Fibroblast of pulmonary artery (primary cell): ENCODE measurements around the gene PRDM16.

Experiments
- DNase-seq: peaks from one replicate; pipeline ENCODE4 v3.0.0-alpha.2; 2010; ENCODE audit warnings: low read depth
- H3K4me3 ChIP-seq: replicated peaks from 2 replicates; pipeline ENCODE4 v1.5.1; 2011; ENCODE audit warnings: low read depth, mild to moderate bottlenecking, control low read depth, low read length, moderate library complexity
- TF ChIP-seq, protein P1 (sequence below): IDR thresholded peaks from 2 replicates; pipeline ENCODE4 v1.5.1; 2011; ENCODE audit warnings: mild to moderate bottlenecking, control low read depth, low read length, inconsistent platforms; ENCODE audit errors: missing control alignments

The PRDM16 gene

DNA sequence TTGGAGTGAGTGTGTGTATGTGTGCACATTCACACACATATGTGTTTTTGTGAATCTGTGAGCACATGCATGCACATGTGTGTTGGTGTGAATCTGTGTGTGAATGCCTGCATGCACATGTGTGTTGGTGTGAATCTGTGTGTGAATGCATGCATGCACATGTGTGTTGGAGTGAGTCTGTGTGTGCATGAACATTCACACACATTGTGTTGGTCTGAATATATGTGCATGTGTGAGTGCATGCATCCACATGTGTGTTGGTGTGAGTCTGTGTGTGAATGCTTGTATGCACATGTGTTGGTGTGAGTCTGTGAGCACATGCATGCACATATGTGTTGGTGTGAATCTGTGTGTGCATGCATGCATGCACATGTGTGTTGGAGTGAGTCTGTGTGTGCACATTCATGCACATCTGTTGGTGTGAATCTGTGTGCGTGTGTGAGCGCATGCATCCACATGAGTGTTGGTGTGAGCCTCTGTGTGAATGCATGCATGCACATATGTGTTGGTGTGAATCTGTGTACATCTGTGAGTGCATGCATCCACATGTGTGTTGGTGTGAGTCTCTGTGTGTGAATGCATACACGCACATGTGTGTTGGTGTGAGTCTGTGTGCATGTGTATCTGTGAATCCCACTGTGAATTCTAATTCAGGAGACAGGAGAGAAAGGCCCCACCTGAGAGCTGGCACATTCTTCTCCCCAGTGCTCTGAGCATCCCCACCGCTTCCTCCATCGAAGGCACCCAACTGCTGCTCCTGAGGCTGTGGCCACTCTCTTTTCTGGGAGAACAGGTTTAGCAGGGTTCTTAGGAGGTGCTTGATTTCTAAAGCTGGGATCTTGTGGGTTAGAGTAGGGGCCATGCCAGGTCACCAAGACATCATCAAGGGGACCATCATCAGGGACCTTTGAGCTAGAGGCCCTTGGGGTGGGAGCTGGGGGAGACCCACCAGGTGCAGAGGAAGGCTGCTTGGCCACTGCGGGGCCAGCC lies 267.9 kb downstream of the PRDM16 start:
- no peak for DNase-seq
- TF ChIP-seq, protein P1, sequence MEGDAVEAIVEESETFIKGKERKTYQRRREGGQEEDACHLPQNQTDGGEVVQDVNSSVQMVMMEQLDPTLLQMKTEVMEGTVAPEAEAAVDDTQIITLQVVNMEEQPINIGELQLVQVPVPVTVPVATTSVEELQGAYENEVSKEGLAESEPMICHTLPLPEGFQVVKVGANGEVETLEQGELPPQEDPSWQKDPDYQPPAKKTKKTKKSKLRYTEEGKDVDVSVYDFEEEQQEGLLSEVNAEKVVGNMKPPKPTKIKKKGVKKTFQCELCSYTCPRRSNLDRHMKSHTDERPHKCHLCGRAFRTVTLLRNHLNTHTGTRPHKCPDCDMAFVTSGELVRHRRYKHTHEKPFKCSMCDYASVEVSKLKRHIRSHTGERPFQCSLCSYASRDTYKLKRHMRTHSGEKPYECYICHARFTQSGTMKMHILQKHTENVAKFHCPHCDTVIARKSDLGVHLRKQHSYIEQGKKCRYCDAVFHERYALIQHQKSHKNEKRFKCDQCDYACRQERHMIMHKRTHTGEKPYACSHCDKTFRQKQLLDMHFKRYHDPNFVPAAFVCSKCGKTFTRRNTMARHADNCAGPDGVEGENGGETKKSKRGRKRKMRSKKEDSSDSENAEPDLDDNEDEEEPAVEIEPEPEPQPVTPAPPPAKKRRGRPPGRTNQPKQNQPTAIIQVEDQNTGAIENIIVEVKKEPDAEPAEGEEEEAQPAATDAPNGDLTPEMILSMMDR: no peak
- H3K4me3 ChIP-seq: no peak overlapping the region

DNA sequence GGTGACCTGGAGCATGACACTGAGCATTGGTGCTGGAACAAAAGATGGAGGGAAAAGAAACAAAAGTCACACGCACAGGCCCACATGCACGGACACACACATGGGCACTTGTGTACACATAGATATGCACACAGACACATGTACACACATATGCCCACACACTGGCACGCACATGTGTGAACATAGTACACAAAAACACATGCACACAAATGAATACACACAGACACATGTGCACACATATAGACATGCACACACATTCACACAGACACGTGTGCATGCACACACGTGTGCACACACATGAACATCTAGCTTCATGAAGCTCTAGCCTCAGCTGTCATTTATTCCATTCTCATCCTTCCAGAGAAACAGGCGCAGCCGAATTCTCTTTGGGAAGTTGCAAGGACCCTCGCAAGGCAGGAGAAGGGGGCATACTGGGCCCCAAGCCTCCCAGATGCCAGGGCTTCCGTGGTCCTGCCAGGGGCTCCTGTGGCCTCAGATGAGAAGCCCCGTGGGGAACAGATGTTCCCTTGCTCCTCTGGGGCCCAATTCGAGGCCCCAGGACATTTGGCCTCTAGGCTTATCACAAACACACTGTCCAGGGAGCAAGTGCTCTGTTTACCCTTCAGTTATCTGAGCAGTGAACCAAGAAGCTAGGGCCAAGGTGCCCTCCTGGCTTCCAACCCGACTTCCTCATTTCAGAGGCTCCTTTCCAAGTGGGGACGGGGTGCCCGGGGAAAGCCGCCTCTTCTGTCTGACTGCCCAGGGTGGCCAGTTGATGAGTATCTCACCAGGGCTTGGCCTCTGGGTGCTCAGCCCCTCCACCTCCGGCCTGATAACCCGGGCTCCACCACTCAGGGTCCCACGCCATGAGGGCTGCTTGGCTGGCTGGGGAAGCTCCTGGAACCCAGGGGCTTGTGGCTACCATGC lies 269.1 kb downstream of the PRDM16 start:
- no peak for DNase-seq
- no peak overlapping the region for H3K4me3 ChIP-seq
- TF ChIP-seq, protein P1: no peak

DNA sequence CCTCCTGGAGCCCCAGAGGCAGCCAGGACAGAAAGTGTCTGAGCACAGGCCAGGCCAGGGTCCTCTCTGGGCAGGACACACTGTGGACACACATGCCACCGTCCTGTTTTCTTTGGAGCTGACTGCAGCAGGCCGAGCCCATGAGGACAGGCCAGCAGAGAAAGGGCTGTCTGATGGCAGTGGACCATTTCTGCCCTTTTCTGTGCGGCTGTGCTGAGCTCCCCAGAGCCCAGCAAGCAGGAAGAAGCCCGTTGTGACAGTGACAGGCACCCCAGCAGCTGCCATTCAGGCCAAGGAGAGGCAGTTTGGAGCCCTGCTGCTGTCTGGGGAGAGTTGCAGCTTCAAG lies 269.7 kb downstream of the PRDM16 start:
- H3K4me3 ChIP-seq: no peak overlapping the region
- TF ChIP-seq, protein P1: no peak
- no peak for DNase-seq

DNA sequence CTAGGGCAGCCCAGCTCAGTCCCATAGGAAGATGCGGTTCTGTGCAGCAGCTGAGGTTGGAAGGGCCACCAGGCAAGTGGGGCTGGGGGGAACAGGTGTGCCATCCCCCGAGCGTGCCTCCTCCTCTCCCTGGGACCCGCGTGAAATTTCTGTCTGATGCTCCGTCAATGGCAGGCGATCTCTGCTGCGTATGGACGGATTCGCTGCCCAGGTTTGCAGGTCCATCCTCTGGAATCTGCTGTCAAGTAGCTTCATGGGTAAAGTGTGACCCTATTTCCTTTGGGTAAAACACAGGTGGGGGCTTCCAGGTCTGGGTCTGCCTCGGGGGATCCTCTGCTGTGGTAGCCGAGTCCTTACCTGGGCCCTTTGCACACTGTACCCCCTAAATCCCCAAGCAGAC lies 270.9 kb downstream of the PRDM16 start:
- no peak overlapping the region for H3K4me3 ChIP-seq
- TF ChIP-seq, protein P1: no peak
- no peak for DNase-seq

DNA sequence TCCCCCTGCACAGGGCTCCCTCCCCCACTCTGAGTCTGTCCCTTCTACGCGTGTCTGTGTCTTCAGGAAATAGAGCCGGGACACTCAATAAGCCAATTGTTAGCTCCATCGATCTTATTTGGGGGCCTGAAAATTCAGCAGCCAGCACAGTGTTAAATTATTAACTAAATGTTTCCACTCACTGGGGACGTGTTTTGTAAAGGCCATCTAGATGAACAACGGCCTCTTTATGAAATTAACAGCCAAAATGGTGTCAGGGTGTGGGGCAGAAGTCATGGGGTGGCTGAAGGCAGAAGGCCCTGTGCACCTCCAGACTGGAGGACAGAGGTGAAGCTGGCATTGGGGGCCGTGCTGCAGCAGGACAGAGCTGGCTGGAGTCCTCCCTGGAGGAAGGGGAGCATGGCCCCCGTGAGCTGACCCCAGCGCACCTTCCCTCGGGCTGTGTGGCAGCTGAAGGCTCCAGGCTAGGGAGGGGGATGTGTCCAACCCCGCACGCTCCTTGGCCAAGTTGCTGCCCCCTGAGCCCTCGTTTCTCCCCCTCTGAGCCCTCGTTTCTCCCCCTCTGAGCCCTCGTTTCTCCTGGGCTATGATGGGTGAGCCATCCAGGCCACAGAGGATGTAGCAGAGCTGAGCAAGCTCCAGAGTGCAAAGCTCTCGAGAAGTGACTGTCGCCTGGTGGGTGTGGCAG lies 271.7 kb downstream of the PRDM16 start:
- DNase-seq: no peak
- TF ChIP-seq, protein P1: no peak
- H3K4me3 ChIP-seq: no peak overlapping the region

DNA sequence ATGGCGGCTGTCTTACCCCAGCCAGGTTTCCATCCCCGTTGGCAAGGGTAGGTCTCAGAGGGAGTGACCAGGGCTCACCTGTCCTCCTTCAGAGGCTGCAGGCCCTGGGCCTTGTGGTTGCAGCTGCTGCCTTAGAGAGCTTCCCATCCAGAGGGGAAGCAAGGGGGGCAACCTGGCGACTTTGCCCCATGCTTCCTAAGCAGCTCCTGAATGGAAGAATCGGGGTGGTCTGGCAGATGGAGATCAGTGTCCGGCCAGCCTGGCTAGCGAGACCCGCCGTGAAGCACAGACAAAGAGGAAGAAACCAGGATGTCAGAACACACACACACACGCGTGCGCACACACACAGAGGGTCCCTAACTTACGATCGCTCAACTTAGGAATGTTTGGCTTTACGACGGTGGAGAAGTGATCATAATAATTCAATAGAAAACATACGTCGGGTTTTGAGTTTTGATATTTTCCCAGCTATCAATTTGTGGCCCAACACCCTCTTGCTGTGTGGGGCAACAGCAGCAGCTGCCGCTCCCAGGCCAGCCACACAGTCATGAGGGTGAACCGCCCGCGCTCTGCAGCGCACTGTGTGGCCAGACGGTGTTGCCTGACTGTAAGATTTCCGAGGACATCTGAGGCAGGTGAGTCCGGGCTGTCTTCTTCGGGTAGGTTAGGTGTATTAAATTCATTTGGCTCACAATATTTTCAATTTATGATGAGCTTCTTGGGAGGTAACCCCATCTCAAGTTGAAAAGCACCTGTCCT lies 272.4 kb downstream of the PRDM16 start:
- DNase-seq: no peak
- TF ChIP-seq, protein P1: no peak
- no peak overlapping the region for H3K4me3 ChIP-seq
